ENCODE results near the gene DYNLT2.

- TF ChIP-seq CREB3 (CRISPR knock-in tag; IDR thresholded peaks at IDR 0.05) = no peak
- TF ChIP-seq MYC (CRISPR knock-in tag; IDR thresholded peaks at IDR 0.05; ENCODE audit: borderline replicate concordance) = 0 out of 2 replicates have a peak, but pooled peaks have one; percentile 32
- TF ChIP-seq RFX1 (IDR thresholded peaks at IDR 0.05) = no peak
- TF ChIP-seq ZNF816 (CRISPR knock-in tag; IDR thresholded peaks at IDR 0.05; ENCODE audit: borderline replicate concordance) = no peak
- TF ChIP-seq STAT5B (CRISPR knock-in tag; IDR thresholded peaks at IDR 0.05) = no peak
- no peak for TF ChIP-seq TARDBP (CRISPR knock-in tag; IDR thresholded peaks at IDR 0.05)
- no peak for TF ChIP-seq ZNF362 (CRISPR knock-in tag; IDR thresholded peaks at IDR 0.05; ENCODE audit: borderline replicate concordance)
- TF ChIP-seq CTCF (CRISPR knock-in tag; IDR thresholded peaks at IDR 0.05) = no peak
- no peak for TF ChIP-seq ELF1 (CRISPR knock-in tag; IDR thresholded peaks at IDR 0.05)
- TF ChIP-seq KLF15 (CRISPR knock-in tag; IDR thresholded peaks at IDR 0.05; ENCODE audit: borderline replicate concordance) = no peak
These were observed 28.8 kb downstream of the DYNLT2 start for GRCh38 chr6:169722362-169723199.

All from HepG2 (cell line).